Uterus (tissue), 4 donors: ENCODE data around the gene SPATA4. TPM values are rescaled to one million over a fixed set of nuclear protein-coding genes. Genes with fewer than 3 reads are reported as not detected.

Source experiments
- DNase-seq, 2 donors: peaks; one replicate each; pipeline ENCODE4 v3.0.0-alpha.2; 2019 to 2020
- H3K27ac ChIP-seq, 2 donors: fragments of 200-600 bp; sonication (generic); 1 replicate in 1 of 2; 2 replicates in 1 of 2; pipeline ENCODE4 v1.5.1; 2016 to 2018
- H3K27me3 ChIP-seq, 2 donors: fragments of 200-600 bp; sonication (generic); one replicate each; pipeline ENCODE4 v1.5.1; 2018 to 2019; ENCODE audit warnings: control low read depth in 1 of 2
- H3K36me3 ChIP-seq, 2 donors: fragments of 200-600 bp; sonication (generic); one replicate each; pipeline ENCODE4 v1.5.1; 2019; ENCODE audit warnings: control low read depth in 1 of 2
- H3K4me1 ChIP-seq, 2 donors: fragments of 200-600 bp; sonication (generic); one replicate each; pipeline ENCODE4 v1.5.1; 2018 to 2019; ENCODE audit warnings: control low read depth in 1 of 2
- H3K4me3 ChIP-seq, 2 donors: fragments of 200-600 bp; sonication (generic); 1 replicate in 1 of 2; 2 replicates in 1 of 2; pipeline ENCODE4 v1.5.1; 2018 to 2019; ENCODE audit warnings: mild to moderate bottlenecking in 1 of 2
- H3K9me3 ChIP-seq, 2 donors: fragments of 200-600 bp; sonication (generic); one replicate each; pipeline ENCODE4 v1.5.1; 2019; ENCODE audit warnings: control low read depth in 1 of 2
- POLR2A ChIP-seq, 2 donors: fragments of 450-650 bp; IDR thresholded peaks; one replicate each; pipeline ENCODE4 v1.6.1; 2016; ENCODE audit warnings: antibody characterized with exemption in 2 of 2, mild to moderate bottlenecking in 1 of 2, moderate library complexity in 1 of 2
- intact Hi-C: fragments of 100-400 bp; cut with DNase I; formaldehyde crosslinking; loops from one replicate; pipeline ENCODE4 v1.15.1; 2023; ENCODE audit warnings: low total_unique reads
- total RNA-seq, 4 donors: library from RNA; depleted of rRNA in 3 of 4; stranded (reverse); fragments of >200 nt in 3 of 4; gene quantifications; one replicate each; pipeline versions ENCODE4 v1.1.0 to v1.2.4, GENCODE V29; 2014 to 2023
- TF ChIP-seq, protein P1 (sequence below), 4 experiments: fragments of 200-600 bp in 2 of 4; fragments of 450-650 bp in 2 of 4; sonication (generic) in 2 of 4; IDR thresholded peaks; one replicate each; pipeline ENCODE4 v1.5.1; 2016 to 2019; ENCODE audit warnings: antibody characterized with exemption in 4 of 4, mild to moderate bottlenecking in 2 of 4, moderate library complexity in 1 of 4
- donor health status: DM: yes; HTN: yes; CAD: no.

Gene SPATA4
- total RNA-seq, 4 donors from 2014 or later = 0.40 to 1.6 TPM; not detected in 2

DNA sequence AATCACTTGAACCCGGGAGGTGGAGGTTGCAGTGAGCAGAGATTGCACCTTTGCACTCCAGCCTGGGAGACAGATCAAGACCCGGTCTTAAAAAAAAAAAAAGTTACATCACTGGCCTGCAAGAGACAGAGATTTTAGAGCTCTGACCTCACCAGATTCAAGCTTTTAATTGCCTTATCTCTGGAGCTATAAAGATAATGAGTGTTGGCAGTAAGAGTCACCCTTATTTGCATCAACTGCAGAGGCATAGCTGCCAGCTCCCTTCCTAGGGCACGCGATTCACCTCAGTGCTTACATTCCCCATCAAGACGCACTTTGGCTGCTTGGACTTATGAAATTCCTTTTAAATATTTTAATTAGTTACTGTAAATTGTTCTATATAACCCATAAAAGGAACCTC lies 12.5 kb upstream of the SPATA4 start:
- no peak for DNase-seq
- Histone ChIP-seq H3K27ac (no peak overlapping the region), H3K4me3 (no peak overlapping the region), H3K27me3 (no peaks in the 10 kb centered on the region), H3K36me3 (no peaks in the 10 kb centered on the region), H3K9me3 (no peaks in the 10 kb centered on the region), H3K4me1 (no peaks in the 10 kb centered on the region)
- intact Hi-C loops = no loop called here
- TF ChIP-seq POLR2A (IDR thresholded peaks at IDR 0.05) = no peak
- TF ChIP-seq, protein P1, sequence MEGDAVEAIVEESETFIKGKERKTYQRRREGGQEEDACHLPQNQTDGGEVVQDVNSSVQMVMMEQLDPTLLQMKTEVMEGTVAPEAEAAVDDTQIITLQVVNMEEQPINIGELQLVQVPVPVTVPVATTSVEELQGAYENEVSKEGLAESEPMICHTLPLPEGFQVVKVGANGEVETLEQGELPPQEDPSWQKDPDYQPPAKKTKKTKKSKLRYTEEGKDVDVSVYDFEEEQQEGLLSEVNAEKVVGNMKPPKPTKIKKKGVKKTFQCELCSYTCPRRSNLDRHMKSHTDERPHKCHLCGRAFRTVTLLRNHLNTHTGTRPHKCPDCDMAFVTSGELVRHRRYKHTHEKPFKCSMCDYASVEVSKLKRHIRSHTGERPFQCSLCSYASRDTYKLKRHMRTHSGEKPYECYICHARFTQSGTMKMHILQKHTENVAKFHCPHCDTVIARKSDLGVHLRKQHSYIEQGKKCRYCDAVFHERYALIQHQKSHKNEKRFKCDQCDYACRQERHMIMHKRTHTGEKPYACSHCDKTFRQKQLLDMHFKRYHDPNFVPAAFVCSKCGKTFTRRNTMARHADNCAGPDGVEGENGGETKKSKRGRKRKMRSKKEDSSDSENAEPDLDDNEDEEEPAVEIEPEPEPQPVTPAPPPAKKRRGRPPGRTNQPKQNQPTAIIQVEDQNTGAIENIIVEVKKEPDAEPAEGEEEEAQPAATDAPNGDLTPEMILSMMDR (IDR thresholded peaks at IDR 0.05) = no peak

DNA sequence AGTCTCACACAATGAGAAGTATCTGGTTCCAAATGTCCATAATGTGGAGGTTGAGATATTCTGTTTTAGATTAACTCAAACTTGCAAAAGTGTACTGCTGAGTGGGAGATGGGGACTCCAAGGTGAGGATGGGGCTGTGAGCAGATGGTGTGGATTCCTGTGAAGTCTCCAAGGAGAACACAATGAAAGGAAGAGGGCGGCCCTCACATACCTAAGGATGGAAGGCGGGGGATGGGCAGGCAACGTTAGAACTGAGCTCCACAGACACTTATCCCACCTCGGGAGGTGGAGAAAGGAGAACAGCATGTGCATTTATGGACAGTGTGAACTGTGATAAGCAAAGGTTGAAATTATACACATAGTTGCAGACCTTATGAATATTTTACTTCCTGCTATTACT lies 9.9 kb upstream of the SPATA4 start:
- TF ChIP-seq, protein P1 (IDR thresholded peaks at IDR 0.05) = no peak
- TF ChIP-seq POLR2A (IDR thresholded peaks at IDR 0.05) = no peak
- H3K36me3 ChIP-seq = no peaks in the 10 kb centered on the region
- H3K4me3 ChIP-seq = no peak overlapping the region
- no peak for DNase-seq
- H3K27me3 ChIP-seq = no peaks in the 10 kb centered on the region
- H3K4me1 ChIP-seq = no peaks in the 10 kb centered on the region
- H3K27ac ChIP-seq = no peak overlapping the region
- H3K9me3 ChIP-seq = no peaks in the 10 kb centered on the region
- intact Hi-C loops = no loop called here

DNA sequence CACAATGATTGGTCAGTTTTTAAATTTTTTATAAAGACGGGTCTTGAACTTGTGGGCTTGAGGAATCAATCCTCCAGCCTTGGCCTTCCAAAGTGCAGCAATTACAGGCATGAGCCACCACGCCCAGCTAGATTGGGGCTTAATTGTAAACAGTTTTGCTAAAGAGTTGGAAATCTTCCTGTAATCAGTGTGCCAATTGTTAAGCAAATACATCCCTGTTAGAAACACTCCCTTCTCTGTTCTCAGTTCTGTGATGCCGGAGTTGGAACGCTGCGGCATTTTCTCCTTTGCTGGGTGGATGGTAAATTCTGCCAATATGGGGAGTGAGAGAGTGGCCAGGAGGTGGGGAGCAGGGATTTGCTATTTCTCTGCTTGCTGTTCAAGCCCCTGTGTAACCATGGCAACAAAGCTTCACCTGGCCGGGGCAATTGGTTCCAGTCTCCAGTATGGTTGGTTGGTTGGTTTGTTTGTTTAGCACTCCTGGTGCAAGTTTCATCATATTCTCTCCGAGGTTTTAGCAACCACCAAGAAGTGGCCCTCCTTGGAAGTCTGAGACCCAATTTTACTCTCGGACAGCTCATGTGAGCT lies 3.0 kb upstream of the SPATA4 start:
- H3K9me3 ChIP-seq = no peaks in the 10 kb centered on the region
- no peak overlapping the region for H3K4me3 ChIP-seq
- H3K36me3 ChIP-seq = no peaks in the 10 kb centered on the region
- H3K27ac ChIP-seq = no peak overlapping the region
- no peak for TF ChIP-seq POLR2A (IDR thresholded peaks at IDR 0.05)
- TF ChIP-seq, protein P1 (IDR thresholded peaks at IDR 0.05) = no peak
- no peak for DNase-seq
- peaks cover 0 to 4% of the 10 kb centered on the region in 2 donors for H3K4me1 ChIP-seq
- no peaks in the 10 kb centered on the region for H3K27me3 ChIP-seq
- intact Hi-C loops = loop anchor here (10.0 kb wide), 1 partner anchor 116 kb away; the partner anchor contains the start of gene SPCS3

DNA sequence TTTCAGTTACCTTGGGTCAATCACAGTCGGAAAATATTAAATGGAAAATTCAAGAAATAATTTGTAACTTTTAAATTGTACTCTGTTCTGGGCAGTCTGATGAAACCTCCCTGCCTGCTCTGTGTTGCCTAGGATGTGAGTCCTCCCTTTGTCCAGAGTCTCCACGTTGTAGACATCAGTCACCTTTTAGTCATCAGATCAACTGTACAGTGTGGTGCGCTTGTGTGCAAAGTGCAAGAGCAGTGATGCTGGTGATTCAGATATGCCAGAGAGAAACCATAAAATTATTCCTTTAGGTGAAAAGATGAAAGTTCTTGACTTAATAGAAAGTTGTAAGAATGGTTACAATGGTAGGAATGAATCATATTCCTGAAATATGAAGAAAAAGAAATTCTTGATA lies 1.4 kb downstream of the SPATA4 start:
- DNase-seq = no peak
- TF ChIP-seq, protein P1 (IDR thresholded peaks at IDR 0.05) = no peak
- no peak for TF ChIP-seq POLR2A (IDR thresholded peaks at IDR 0.05)
- intact Hi-C loops = loop anchor here (10.0 kb wide), 1 partner anchor 121 kb away; the partner anchor contains the start of gene SPCS3
- no peaks in the 10 kb centered on the region for H3K27me3 ChIP-seq
- H3K36me3 ChIP-seq = no peaks in the 10 kb centered on the region
- no peak overlapping the region for H3K27ac ChIP-seq
- peaks cover 0 to 4% of the 10 kb centered on the region in 2 donors for H3K4me1 ChIP-seq
- H3K9me3 ChIP-seq = no peaks in the 10 kb centered on the region
- no peak overlapping the region for H3K4me3 ChIP-seq

DNA sequence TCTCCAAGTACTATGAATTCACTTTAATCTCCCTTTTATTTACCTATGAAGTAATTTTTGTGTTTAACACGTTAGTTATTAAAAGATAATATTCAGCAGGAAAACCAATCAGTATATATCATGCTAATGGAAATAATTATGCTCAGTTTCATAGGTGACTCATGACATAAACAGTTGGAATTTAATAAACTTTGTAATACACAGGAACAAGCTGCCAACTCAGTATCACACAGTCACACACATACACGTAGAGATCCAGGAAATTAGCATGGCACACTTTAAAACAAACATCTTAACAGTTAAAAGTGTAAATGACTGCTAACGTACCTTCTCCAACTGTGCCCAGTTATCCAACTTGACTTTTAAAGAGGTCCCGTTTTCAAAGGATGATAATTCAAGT lies 2.3 kb downstream of the SPATA4 start:
- H3K4me3 ChIP-seq = no peak overlapping the region
- H3K9me3 ChIP-seq = no peaks in the 10 kb centered on the region
- H3K4me1 ChIP-seq = peaks cover 0 to 4% of the 10 kb centered on the region in 2 donors
- intact Hi-C loops = loop anchor here (10.0 kb wide), 1 partner anchor 122 kb away; the partner anchor contains the start of gene SPCS3
- H3K27me3 ChIP-seq = no peaks in the 10 kb centered on the region
- DNase-seq = no peak
- H3K27ac ChIP-seq = no peak overlapping the region
- H3K36me3 ChIP-seq = no peaks in the 10 kb centered on the region
- TF ChIP-seq POLR2A (IDR thresholded peaks at IDR 0.05) = no peak
- TF ChIP-seq, protein P1 (IDR thresholded peaks at IDR 0.05) = no peak
